B cell (primary cell): ENCODE results near the gene YIPF5. TPM values are rescaled to one million over a fixed set of nuclear protein-coding genes. Genes with fewer than 3 reads are reported as not detected.

Source experiments
- ATAC-seq: fragments of 200-7000 bp; cut with Tn5 transposase; one replicate; pipeline ENCODE4 v1.10.0; 2021; ENCODE audit warnings: low read depth, mild to moderate bottlenecking, moderate number of reproducible peaks, moderate library complexity
- CTCF ChIA-PET: fragments of 350-600 bp; sonication (Branson Sonifier 250); formaldehyde crosslinking; loops from one replicate; lab custom pipeline; 2021; ENCODE audit warnings: antibody characterized with exemption, inconsistent platforms; lab: Charles Lee
- POLR2A ChIA-PET: fragments of 350-600 bp; sonication (Branson Sonifier 250); formaldehyde crosslinking; loops from one replicate; lab custom pipeline; 2021; ENCODE audit warnings: antibody characterized with exemption; lab: Charles Lee
- DNase-seq: peaks from one replicate; pipeline ENCODE4 v3.0.0; 2013
- H2AFZ ChIP-seq: 2 replicates; pipeline ENCODE4 v1.6.1; 2012; ENCODE audit warnings: mild to moderate bottlenecking, low read depth, low read length; ENCODE audit not compliant: insufficient read depth, poor library complexity, severe bottlenecking
- H3K27ac ChIP-seq, 2 donors: 1 replicate in 1 of 2; 2 replicates in 1 of 2; pipeline ENCODE4 v1.5.1; 2012 to 2013; ENCODE audit warnings: low read length in 2 of 2, mild to moderate bottlenecking in 2 of 2, moderate library complexity in 1 of 2
- H3K27me3 ChIP-seq, 4 experiments: fragments of 200-600 bp in 1 of 4; sonication (generic) in 1 of 4; replicated peaks in 1 of 4; 1 replicate in 2 of 4; 2 replicates in 2 of 4; pipeline versions ENCODE4 v1.6.1 to v1.7.0; 2013 to 2016; ENCODE audit warnings: low read length in 3 of 4, mild to moderate bottlenecking in 2 of 4, mixed read lengths in 1 of 4, moderate library complexity in 1 of 4; ENCODE audit not compliant: insufficient read depth in 4 of 4, control insufficient read depth in 3 of 4; ENCODE audit errors: control extremely low read depth in 1 of 4
- H3K36me3 ChIP-seq, 2 experiments: replicated peaks in 1 of 2; 1 replicate in 1 of 2; 2 replicates in 1 of 2; pipeline versions ENCODE4 v1.6.1 to v1.7.1; 2013; ENCODE audit warnings: low read length in 1 of 2; ENCODE audit not compliant: insufficient read depth in 2 of 2, control insufficient read depth in 1 of 2; ENCODE audit errors: control extremely low read depth in 1 of 2, extremely low read depth in 1 of 2
- H3K4me1 ChIP-seq, 2 donors: fragments of 200-600 bp in 1 of 2; sonication (generic) in 1 of 2; 1 replicate in 1 of 2; 2 replicates in 1 of 2; pipeline versions ENCODE4 v1.5.1 to v1.6.1; 2013 to 2017; ENCODE audit warnings: low read length in 2 of 2; ENCODE audit not compliant: control insufficient read depth in 2 of 2, insufficient read depth in 2 of 2
- H3K4me2 ChIP-seq: replicated peaks from 2 replicates; pipeline ENCODE3; 2012; ENCODE audit warnings: mild to moderate bottlenecking, low read depth, low read length; ENCODE audit not compliant: poor library complexity, severe bottlenecking
- H3K4me3 ChIP-seq, 5 experiments: fragments of 200-600 bp in 1 of 5; sonication (generic) in 1 of 5; 1 replicate in 3 of 5; 2 replicates in 2 of 5; pipeline versions ENCODE4 v1.5.1 to v1.7.0; 2011 to 2016; ENCODE audit warnings: low read length in 4 of 5, mild to moderate bottlenecking in 4 of 5, low read depth in 2 of 5, control low read depth in 1 of 5, moderate library complexity in 1 of 5; ENCODE audit not compliant: insufficient read depth in 1 of 5; ENCODE audit errors: control extremely low read depth in 1 of 5, extremely low read depth in 1 of 5
- H3K79me2 ChIP-seq: fragments of 200-600 bp; sonication (generic); one replicate; pipeline ENCODE4 v1.6.0; 2016; ENCODE audit warnings: low read length; ENCODE audit not compliant: control insufficient read depth, insufficient read depth
- H3K9ac ChIP-seq: fragments of 200-600 bp; sonication (generic); 2 replicates; pipeline ENCODE4 v1.6.1; 2017; ENCODE audit warnings: mild to moderate bottlenecking, low read length, moderate library complexity
- H3K9me3 ChIP-seq, 3 donors: one replicate each; pipeline versions ENCODE4 v1.6.1 to v1.7.1; 2013; ENCODE audit warnings: low read length in 2 of 3; ENCODE audit not compliant: control insufficient read depth in 2 of 3, insufficient read depth in 1 of 3; ENCODE audit errors: control extremely low read depth in 1 of 3
- H4K20me1 ChIP-seq: 2 replicates; pipeline ENCODE4 v1.6.0; 2012; ENCODE audit warnings: mild to moderate bottlenecking, low read length; ENCODE audit not compliant: insufficient read depth, control insufficient read depth, poor library complexity, severe bottlenecking
- H3K27ac Mint-ChIP-seq: one replicate; pipeline ENCODE4 v1.8.0; 2021; ENCODE audit warnings: mixed read lengths
- H3K27me3 Mint-ChIP-seq: one replicate; pipeline ENCODE4 v1.8.0; 2021; ENCODE audit warnings: mixed read lengths
- H3K4me1 Mint-ChIP-seq: one replicate; pipeline ENCODE4 v1.8.0; 2021; ENCODE audit warnings: mixed read lengths
- H3K4me3 Mint-ChIP-seq: one replicate; pipeline ENCODE4 v1.8.0; 2021; ENCODE audit warnings: mixed read lengths
- H3K9me3 Mint-ChIP-seq: one replicate; pipeline ENCODE4 v1.8.0; 2022; ENCODE audit warnings: mixed read lengths; ENCODE audit not compliant: insufficient read depth
- EZH2 ChIP-seq: IDR thresholded peaks from 2 replicates; pipeline ENCODE4 v1.6.1; 2012; ENCODE audit warnings: borderline replicate concordance, low read depth, mild to moderate bottlenecking, moderate library complexity, low read length; ENCODE audit not compliant: insufficient read depth, poor library complexity, severe bottlenecking
- WGBS: methylation state at CpG from one replicate; pipeline ENCODE4 v1.1.5; 2013; ENCODE audit warnings: missing lambda C conversion rate; ENCODE audit not compliant: insufficient coverage; 5-methylcytosine and 5-hydroxymethylcytosine counted together
- intact Hi-C: fragments of 100-400 bp; cut with micrococcal nuclease; formaldehyde crosslinking; loops from one replicate; pipeline ENCODE4 v1.10.0; 2022
- polyA plus RNA-seq: library from polyadenylated mRNA; depleted of rRNA; stranded (reverse); fragments of >200 nt; gene quantifications from 2 replicates; pipeline ENCODE4 v1.2.3, GENCODE V29; 2012
- total RNA-seq, 2 donors: library from RNA; stranded (reverse); fragments of 120-200 nt in 1 of 2; gene quantifications; 1 replicate in 1 of 2; 2 replicates in 1 of 2; pipeline versions ENCODE4 v1.2.3 to v1.2.4, GENCODE V29; 2013 to 2022
- TF ChIP-seq, protein P1 (sequence below): fragments of 200-600 bp; IDR thresholded peaks from one replicate; pipeline ENCODE4 v1.8.0; 2022; ENCODE audit warnings: antibody characterized with exemption, mild to moderate bottlenecking

The YIPF5 gene
- total and polyA plus RNA-seq, 2 donors (not counting 1 experiment from before 2014, with no cell fraction given), result 7.2 to 24.0 TPM

DNA sequence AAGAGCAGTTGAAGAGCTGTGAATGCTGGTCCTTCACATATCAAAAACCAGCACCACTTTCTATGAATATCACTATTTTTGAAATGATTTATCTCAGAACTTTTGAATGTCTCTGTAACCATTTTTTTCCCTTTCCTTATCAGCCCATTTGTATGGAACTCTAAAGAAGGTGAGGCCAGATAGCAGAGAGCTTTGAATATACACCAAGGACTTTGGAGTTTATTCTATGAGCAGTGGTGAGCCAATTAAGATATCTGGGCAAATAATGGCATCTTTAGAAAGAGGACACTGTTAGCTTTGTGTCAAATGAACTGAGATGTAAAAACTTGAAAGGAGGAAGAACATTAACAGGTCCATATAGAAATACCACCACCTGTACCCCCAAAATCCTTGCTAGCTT is 22.2 kb upstream of the YIPF5 start:
- Mint-ChIP-seq H3K4me3 (no peak overlapping the region), H3K27me3 (no peaks in the 10 kb centered on the region), H3K4me1 (peaks cover 34% of the 10 kb centered on the region), H3K9me3 (no peaks in the 10 kb centered on the region), H3K27ac (no peak overlapping the region)
- H4K20me1 ChIP-seq, result no peaks in the 10 kb centered on the region
- H3K4me2 ChIP-seq, result no peak overlapping the region
- CTCF ChIA-PET, result interaction anchor here (0.7 to 4.8 kb wide), 12 partner anchors 9 to 1313 kb away, joined by 3 to 56 read pairs (median 4); partner anchors contain the start of genes KCTD16 and YIPF5
- DNase-seq (no peak), ATAC-seq (no peak)
- intact Hi-C loops, result loop anchor here (1.0 to 10.0 kb wide), 8 partner anchors 9 to 1645 kb away; partner anchors contain the start of genes KCTD16, NR3C1, PRELID2 and YIPF5
- POLR2A ChIA-PET, result no interaction called here
- no peak overlapping the region for H3K4me3 ChIP-seq
- no peaks in the 10 kb centered on the region for H3K79me2 ChIP-seq
- peaks cover 39 to 41% of the 10 kb centered on the region in 2 donors for H3K4me1 ChIP-seq
- TF ChIP-seq EZH2, result no peak
- TF ChIP-seq, protein P1, sequence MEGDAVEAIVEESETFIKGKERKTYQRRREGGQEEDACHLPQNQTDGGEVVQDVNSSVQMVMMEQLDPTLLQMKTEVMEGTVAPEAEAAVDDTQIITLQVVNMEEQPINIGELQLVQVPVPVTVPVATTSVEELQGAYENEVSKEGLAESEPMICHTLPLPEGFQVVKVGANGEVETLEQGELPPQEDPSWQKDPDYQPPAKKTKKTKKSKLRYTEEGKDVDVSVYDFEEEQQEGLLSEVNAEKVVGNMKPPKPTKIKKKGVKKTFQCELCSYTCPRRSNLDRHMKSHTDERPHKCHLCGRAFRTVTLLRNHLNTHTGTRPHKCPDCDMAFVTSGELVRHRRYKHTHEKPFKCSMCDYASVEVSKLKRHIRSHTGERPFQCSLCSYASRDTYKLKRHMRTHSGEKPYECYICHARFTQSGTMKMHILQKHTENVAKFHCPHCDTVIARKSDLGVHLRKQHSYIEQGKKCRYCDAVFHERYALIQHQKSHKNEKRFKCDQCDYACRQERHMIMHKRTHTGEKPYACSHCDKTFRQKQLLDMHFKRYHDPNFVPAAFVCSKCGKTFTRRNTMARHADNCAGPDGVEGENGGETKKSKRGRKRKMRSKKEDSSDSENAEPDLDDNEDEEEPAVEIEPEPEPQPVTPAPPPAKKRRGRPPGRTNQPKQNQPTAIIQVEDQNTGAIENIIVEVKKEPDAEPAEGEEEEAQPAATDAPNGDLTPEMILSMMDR, result no peak
- H3K27ac ChIP-seq, result no peak overlapping the region
- H3K36me3 ChIP-seq, result no peaks in the 10 kb centered on the region
- no peak overlapping the region for H3K9ac ChIP-seq
- H3K27me3 ChIP-seq, result no peaks in the 10 kb centered on the region
- H2AFZ ChIP-seq, result peak overlapping the region; percentile 72
- H3K9me3 ChIP-seq, result no peaks in the 10 kb centered on the region

DNA sequence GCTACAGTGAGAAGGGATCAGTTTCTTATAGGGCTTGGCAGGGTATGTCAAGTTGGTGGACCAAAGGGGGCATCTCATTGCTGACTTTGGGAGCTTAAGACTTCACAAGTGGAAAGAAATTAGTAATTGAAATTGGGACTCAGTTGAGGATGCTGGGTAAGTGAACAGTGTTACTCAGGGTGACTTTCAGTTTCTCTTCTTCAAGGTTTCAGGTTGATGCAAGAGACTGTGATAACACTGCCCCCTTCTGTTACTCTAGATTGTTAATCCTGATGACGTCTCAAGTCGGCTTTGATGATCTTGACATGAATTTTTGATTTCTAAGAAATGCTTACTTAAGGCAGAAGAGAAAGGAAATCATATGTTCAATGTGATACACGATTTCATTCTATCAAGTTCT is 21.5 kb upstream of the YIPF5 start:
- peak overlapping the region; percentile 18 for H3K9ac ChIP-seq
- ChIA-PET CTCF (interaction anchor here (0.6 to 4.8 kb wide), 16 partner anchors 8 to 1313 kb away, joined by 3 to 56 read pairs (median 4); partner anchors contain the start of genes KCTD16 and YIPF5), POLR2A (no interaction called here)
- H3K27me3 ChIP-seq, result no peaks in the 10 kb centered on the region
- Mint-ChIP-seq H3K4me3 (no peak overlapping the region), H3K27me3 (no peaks in the 10 kb centered on the region), H3K4me1 (peaks cover 40% of the 10 kb centered on the region), H3K27ac (no peak overlapping the region), H3K9me3 (no peaks in the 10 kb centered on the region)
- TF ChIP-seq, protein P1, result peak; percentile 84
- TF ChIP-seq EZH2, result no peak
- H3K9me3 ChIP-seq, result no peaks in the 10 kb centered on the region
- peak overlapping the region; percentile 64 for H3K4me2 ChIP-seq
- no peaks in the 10 kb centered on the region for H4K20me1 ChIP-seq
- peaks cover 46% of the 10 kb centered on the region in 2 donors for H3K4me1 ChIP-seq
- peak; percentile 86 for DNase-seq
- peak overlapping the region; percentile 54 to 70 for H3K27ac ChIP-seq
- H3K4me3 ChIP-seq, result peak overlapping the region in 2 of 5 experiments; percentile 8 to 19
- no CpG with 5 or more reads among the region's 3 CpGs for whole genome bisulfite sequencing
- no peaks in the 10 kb centered on the region for H3K36me3 ChIP-seq
- ATAC-seq, result peak; percentile 76
- no peaks in the 10 kb centered on the region for H3K79me2 ChIP-seq
- H2AFZ ChIP-seq, result peak overlapping the region; percentile 72
- intact Hi-C loops, result loop anchor here (1.0 to 10.0 kb wide), 8 partner anchors 9 to 1645 kb away; partner anchors contain the start of genes KCTD16, NR3C1, PRELID2 and YIPF5
